GM23338 (cell line): ENCODE measurements around the gene CCDC90B. TPM values are rescaled to one million over a fixed set of nuclear protein-coding genes. Genes with fewer than 3 reads are reported as not detected.

Source experiments
- ATAC-seq: fragments of 200-7000 bp; cut with Tn5 transposase; 3 replicates; pipeline ENCODE4 v1.9.1; 2020
- DNase-seq: peaks from one replicate; pipeline ENCODE4 v3.0.0-alpha.2; 2015; ENCODE audit warnings: low spot score
- H2AFZ ChIP-seq: fragments of 200-600 bp; sonication (generic); 2 replicates; pipeline ENCODE4 v1.8.0; 2016; ENCODE audit warnings: antibody characterized with exemption, mild to moderate bottlenecking, moderate library complexity
- H3F3A ChIP-seq: fragments of 200-600 bp; sonication (generic); replicated peaks from 2 replicates; pipeline ENCODE4 v1.8.0; 2017; ENCODE audit warnings: antibody characterized with exemption, mixed run types, low read depth
- H3K27ac ChIP-seq: fragments of 200-600 bp; sonication (generic); 2 replicates; pipeline ENCODE4 v1.6.1; 2016; ENCODE audit warnings: low read depth
- H3K27me3 ChIP-seq: fragments of 200-600 bp; sonication (generic); 2 replicates; pipeline ENCODE4 v1.8.0; 2016; ENCODE audit warnings: mild to moderate bottlenecking, mixed run types, moderate library complexity; ENCODE audit not compliant: insufficient read depth
- H3K36me3 ChIP-seq: fragments of 200-600 bp; sonication (generic); 2 replicates; pipeline ENCODE4 v1.8.0; 2016; ENCODE audit warnings: mild to moderate bottlenecking; ENCODE audit not compliant: insufficient read depth
- H3K4me1 ChIP-seq: fragments of 200-600 bp; sonication (generic); 2 replicates; pipeline ENCODE4 v1.8.0; 2016; ENCODE audit warnings: mild to moderate bottlenecking, moderate library complexity; ENCODE audit not compliant: insufficient read depth
- H3K4me2 ChIP-seq: fragments of 200-600 bp; sonication (generic); 2 replicates; pipeline ENCODE4 v1.7.1; 2017; ENCODE audit warnings: mixed run types
- H3K4me3 ChIP-seq: fragments of 200-600 bp; sonication (generic); 2 replicates; pipeline ENCODE4 v1.6.1; 2016; ENCODE audit warnings: mixed run types
- H3K79me2 ChIP-seq: fragments of 200-600 bp; sonication (generic); replicated peaks from 2 replicates; pipeline ENCODE4 v1.8.0; 2017; ENCODE audit warnings: mild to moderate bottlenecking; ENCODE audit not compliant: insufficient read depth
- H3K9me2 ChIP-seq: fragments of 200-600 bp; sonication (generic); 2 replicates; pipeline ENCODE4 v1.8.0; 2017; ENCODE audit not compliant: insufficient read depth
- H4K20me1 ChIP-seq: fragments of 200-600 bp; sonication (generic); replicated peaks from 2 replicates; pipeline ENCODE4 v1.8.0; 2017; ENCODE audit warnings: mild to moderate bottlenecking; ENCODE audit not compliant: insufficient read depth
- H3K27ac Mint-ChIP-seq: 2 replicates; pipeline ENCODE4 v1.8.0; 2020; ENCODE audit warnings: inconsistent platforms, mild to moderate bottlenecking, moderate library complexity, mixed read lengths
- H3K27me3 Mint-ChIP-seq: 3 replicates; pipeline ENCODE4 v1.8.0; 2022; ENCODE audit warnings: low read depth, mild to moderate bottlenecking, moderate library complexity, mixed read lengths, inconsistent platforms; ENCODE audit not compliant: insufficient read depth, poor library complexity
- H3K36me3 Mint-ChIP-seq: 3 replicates; pipeline ENCODE4 v1.8.0; 2021; ENCODE audit warnings: low read depth, mild to moderate bottlenecking, inconsistent platforms, moderate library complexity, mixed read lengths
- H3K4me1 Mint-ChIP-seq: 3 replicates; pipeline ENCODE4 v1.8.0; 2020; ENCODE audit warnings: mild to moderate bottlenecking, inconsistent platforms, mixed read lengths
- H3K4me3 Mint-ChIP-seq: 3 replicates; pipeline ENCODE4 v1.8.0; 2021; ENCODE audit warnings: moderate library complexity, mild to moderate bottlenecking, inconsistent platforms, mixed read lengths
- H3K9me3 Mint-ChIP-seq: 3 replicates; pipeline ENCODE4 v1.8.0; 2020; ENCODE audit warnings: moderate library complexity, mild to moderate bottlenecking, inconsistent platforms, mixed read lengths
- ETS1 ChIP-seq: IDR thresholded peaks from 2 replicates; pipeline ENCODE4 v1.6.1; 2016; ENCODE audit warnings: antibody characterized with exemption
- EZH2 ChIP-seq: fragments of 200-600 bp; sonication (generic); IDR thresholded peaks from one replicate; pipeline ENCODE4 v1.8.0; 2017; ENCODE audit warnings: antibody characterized with exemption, mild to moderate bottlenecking, low read depth; ENCODE audit not compliant: unreplicated experiment
- EZH2phosphoT487 ChIP-seq: fragments of 200-600 bp; sonication (generic); IDR thresholded peaks from one replicate; pipeline ENCODE4 v1.8.1; 2018; ENCODE audit warnings: antibody characterized with exemption; ENCODE audit not compliant: unreplicated experiment
- NANOG ChIP-seq: IDR thresholded peaks from 2 replicates; pipeline ENCODE4 v1.6.1; 2016; ENCODE audit warnings: antibody characterized with exemption, borderline replicate concordance
- STAT1 ChIP-seq: IDR thresholded peaks from one replicate; pipeline ENCODE4 v1.6.1; 2016; ENCODE audit warnings: antibody characterized with exemption; ENCODE audit not compliant: unreplicated experiment
- ZNF114 ChIP-seq: fragments of 250-450 bp; sonication (Bioruptor Pico); IDR thresholded peaks from 2 replicates; pipeline ENCODE4 v1.5.0; 2020; ENCODE audit warnings: mild to moderate bottlenecking, moderate library complexity
- polyA plus RNA-seq: library from polyadenylated mRNA; unstranded; fragments of >200 nt; fragmentation: Nextera tagmentation; extraction: Ambion mirVana; gene quantifications from 2 replicates; pipeline ENCODE4 v1.2.1, GENCODE V29; 2016
- total RNA-seq: library from RNA; depleted of rRNA; stranded (reverse); fragments of >200 nt; shearing (Covaris generic); gene quantifications from 2 replicates; pipeline ENCODE4 v1.2.3, GENCODE V29; 2014
- TF ChIP-seq, protein P1 (sequence below): fragments of 250-450 bp; sonication (Bioruptor Pico); IDR thresholded peaks from 2 replicates; pipeline ENCODE4 v1.5.0; 2020; ENCODE audit warnings: mild to moderate bottlenecking, moderate library complexity

The CCDC90B gene
- total and polyA plus RNA-seq, 2 experiments from 2014 or later = 55.1 to 89.0 TPM

DNA sequence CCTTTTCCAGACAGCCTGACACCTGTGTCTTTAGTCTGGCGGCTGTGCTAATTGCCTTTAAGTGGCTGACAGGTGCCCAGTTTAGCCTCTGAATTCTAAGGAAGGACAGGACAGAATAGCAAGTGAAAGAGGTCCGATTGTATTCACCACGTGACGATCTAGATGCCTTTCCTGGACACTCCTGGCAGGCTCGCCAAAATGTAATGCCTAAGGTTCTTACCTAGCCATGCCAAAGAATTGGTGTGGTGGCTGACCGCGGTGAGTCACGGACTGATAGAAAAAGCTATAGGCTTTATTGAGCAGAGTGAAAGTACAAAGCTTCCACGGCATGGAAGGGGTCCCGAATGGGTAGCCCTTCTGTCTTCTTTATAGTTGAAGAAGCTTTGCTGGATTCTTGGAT is 65.9 kb downstream of the CCDC90B start (continued):
- TF ChIP-seq, protein P1, sequence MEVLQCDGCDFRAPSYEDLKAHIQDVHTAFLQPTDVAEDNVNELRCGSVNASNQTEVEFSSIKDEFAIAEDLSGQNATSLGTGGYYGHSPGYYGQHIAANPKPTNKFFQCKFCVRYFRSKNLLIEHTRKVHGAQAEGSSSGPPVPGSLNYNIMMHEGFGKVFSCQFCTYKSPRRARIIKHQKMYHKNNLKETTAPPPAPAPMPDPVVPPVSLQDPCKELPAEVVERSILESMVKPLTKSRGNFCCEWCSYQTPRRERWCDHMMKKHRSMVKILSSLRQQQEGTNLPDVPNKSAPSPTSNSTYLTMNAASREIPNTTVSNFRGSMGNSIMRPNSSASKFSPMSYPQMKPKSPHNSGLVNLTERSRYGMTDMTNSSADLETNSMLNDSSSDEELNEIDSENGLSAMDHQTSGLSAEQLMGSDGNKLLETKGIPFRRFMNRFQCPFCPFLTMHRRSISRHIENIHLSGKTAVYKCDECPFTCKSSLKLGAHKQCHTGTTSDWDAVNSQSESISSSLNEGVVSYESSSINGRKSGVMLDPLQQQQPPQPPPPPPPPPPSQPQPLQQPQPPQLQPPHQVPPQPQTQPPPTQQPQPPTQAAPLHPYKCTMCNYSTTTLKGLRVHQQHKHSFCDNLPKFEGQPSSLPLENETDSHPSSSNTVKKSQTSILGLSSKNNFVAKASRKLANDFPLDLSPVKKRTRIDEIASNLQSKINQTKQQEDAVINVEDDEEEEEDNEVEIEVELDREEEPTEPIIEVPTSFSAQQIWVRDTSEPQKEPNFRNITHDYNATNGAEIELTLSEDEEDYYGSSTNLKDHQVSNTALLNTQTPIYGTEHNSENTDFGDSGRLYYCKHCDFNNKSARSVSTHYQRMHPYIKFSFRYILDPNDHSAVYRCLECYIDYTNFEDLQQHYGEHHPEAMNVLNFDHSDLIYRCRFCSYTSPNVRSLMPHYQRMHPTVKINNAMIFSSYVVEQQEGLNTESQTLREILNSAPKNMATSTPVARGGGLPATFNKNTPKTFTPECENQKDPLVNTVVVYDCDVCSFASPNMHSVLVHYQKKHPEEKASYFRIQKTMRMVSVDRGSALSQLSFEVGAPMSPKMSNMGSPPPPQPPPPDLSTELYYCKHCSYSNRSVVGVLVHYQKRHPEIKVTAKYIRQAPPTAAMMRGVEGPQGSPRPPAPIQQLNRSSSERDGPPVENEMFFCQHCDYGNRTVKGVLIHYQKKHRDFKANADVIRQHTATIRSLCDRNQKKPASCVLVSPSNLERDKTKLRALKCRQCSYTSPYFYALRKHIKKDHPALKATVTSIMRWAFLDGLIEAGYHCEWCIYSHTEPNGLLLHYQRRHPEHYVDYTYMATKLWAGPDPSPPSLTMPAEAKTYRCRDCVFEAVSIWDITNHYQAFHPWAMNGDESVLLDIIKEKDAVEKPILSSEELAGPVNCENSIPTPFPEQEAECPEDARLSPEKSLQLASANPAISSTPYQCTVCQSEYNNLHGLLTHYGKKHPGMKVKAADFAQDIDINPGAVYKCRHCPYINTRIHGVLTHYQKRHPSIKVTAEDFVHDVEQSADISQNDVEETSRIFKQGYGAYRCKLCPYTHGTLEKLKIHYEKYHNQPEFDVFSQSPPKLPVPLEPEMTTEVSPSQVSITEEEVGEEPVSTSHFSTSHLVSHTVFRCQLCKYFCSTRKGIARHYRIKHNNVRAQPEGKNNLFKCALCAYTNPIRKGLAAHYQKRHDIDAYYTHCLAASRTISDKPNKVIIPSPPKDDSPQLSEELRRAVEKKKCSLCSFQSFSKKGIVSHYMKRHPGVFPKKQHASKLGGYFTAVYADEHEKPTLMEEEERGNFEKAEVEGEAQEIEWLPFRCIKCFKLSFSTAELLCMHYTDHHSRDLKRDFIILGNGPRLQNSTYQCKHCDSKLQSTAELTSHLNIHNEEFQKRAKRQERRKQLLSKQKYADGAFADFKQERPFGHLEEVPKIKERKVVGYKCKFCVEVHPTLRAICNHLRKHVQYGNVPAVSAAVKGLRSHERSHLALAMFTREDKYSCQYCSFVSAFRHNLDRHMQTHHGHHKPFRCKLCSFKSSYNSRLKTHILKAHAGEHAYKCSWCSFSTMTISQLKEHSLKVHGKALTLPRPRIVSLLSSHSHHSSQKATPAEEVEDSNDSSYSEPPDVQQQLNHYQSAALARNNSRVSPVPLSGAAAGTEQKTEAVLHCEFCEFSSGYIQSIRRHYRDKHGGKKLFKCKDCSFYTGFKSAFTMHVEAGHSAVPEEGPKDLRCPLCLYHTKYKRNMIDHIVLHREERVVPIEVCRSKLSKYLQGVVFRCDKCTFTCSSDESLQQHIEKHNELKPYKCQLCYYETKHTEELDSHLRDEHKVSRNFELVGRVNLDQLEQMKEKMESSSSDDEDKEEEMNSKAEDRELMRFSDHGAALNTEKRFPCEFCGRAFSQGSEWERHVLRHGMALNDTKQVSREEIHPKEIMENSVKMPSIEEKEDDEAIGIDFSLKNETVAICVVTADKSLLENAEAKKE (CRISPR knock-in tag) = no peak
- TF ChIP-seq ZNF114 (CRISPR knock-in tag) (no peak), ETS1 (no peak), EZH2phosphoT487 (no peak), STAT1 (no peak)

DNA sequence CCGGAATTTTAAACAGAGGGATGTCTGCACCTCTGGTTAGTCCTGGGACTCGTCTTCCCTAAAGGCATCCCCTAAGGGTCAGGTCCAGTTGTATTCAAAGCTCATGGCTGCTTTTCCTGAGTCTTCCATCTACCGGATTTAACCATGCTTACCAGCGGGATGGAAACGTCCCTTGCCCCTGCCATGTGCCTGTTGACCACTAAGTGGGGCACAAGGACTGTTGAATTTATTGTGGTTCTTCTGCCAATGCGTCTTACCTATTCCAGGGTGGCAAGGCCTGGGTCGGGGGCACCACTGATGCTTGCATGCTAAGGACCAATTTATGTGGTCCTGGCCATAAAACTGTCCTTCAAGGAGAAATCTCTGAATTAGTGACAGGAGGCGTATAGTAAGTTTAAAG is 67.1 kb downstream of the CCDC90B start:
- Histone ChIP-seq H3K27me3 (no peaks in the 10 kb centered on the region), H3K9me2 (no peaks in the 10 kb centered on the region), H3K36me3 (no peaks in the 10 kb centered on the region), H3K4me2 (no peak overlapping the region), H2AFZ (no peak overlapping the region), H3K4me1 (no peaks in the 10 kb centered on the region), H3K79me2 (no peaks in the 10 kb centered on the region), H3K27ac (no peak overlapping the region), H3K4me3 (no peak overlapping the region), H3F3A (no peaks in the 10 kb centered on the region), H4K20me1 (no peaks in the 10 kb centered on the region)
- Mint-ChIP-seq H3K36me3 (peaks cover 2% of the 10 kb centered on the region; the same call in 1 of the 3 replicates), H3K9me3 (no peaks in the 10 kb centered on the region), H3K27me3 (no peaks in the 10 kb centered on the region), H3K4me1 (no peaks in the 10 kb centered on the region), H3K4me3 (no peak overlapping the region), H3K27ac (no peak overlapping the region)
- DNase-seq = peak; percentile 59
- ATAC-seq = peak; percentile 73
- no peak for TF ChIP-seq NANOG
- TF ChIP-seq, protein P1 (CRISPR knock-in tag) = no peak
- no peak for TF ChIP-seq EZH2phosphoT487
- TF ChIP-seq EZH2 = no peak
